Epithelial cell of proximal tubule (primary cell): ENCODE results near the gene SFXN5. TPM values are rescaled to one million over a fixed set of nuclear protein-coding genes. Genes with fewer than 3 reads are reported as not detected.

ENCODE experiments used
- DNase-seq: peaks from one replicate; pipeline ENCODE4 v3.0.0-alpha.2; 2011; ENCODE audit warnings: low read depth
- H3K4me3 ChIP-seq: 2 replicates; pipeline ENCODE4 v1.5.1; 2011; ENCODE audit warnings: low read depth, mild to moderate bottlenecking, low read length
- CTCF ChIP-seq: conservative IDR thresholded peaks from 2 replicates; pipeline ENCODE4 v1.5.1; 2012; ENCODE audit warnings: low read depth, mild to moderate bottlenecking, low read length
- total RNA-seq: library from RNA; depleted of rRNA; stranded (reverse); fragments of >200 nt; gene quantifications from 2 replicates; pipeline ENCODE4 v1.2.3, GENCODE V29; 2015

SFXN5 gene
- total RNA-seq, 1 donor from 2014 or later: 8.4 TPM

GRCh38 chr2:72964146-72964525, 107.4 kb downstream of the SFXN5 start:
- TF ChIP-seq CTCF: no peak
- no peak overlapping the region for H3K4me3 ChIP-seq
- DNase-seq: no peak

- TF ChIP-seq CTCF: no peak
- DNase-seq: no peak
- no peak overlapping the region for H3K4me3 ChIP-seq
Measured at GRCh38 chr2:72963423-72964145, 107.9 kb downstream of the SFXN5 start.

DNA sequence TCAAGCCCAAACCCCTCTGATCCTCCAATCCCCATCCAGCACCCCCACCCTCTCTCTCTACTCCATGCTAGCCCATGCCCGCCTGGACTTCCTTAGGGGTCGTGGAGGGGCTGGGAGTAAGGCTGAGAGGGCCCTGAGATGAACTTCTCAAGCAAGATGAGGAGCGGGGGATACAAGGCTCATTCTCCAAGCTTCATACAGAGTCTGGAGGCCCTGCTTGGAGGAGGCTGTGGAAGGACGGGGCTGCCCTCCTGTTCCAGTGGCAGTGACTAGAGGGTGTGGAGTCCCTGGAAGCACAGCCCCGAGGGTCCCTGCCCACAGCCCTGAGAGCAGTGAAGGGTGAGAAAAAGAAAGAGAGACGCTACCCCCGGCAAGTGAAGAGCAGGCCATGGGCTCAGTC, 108.6 kb downstream of the SFXN5 start:
- no peak overlapping the region for H3K4me3 ChIP-seq
- DNase-seq: no peak
- TF ChIP-seq CTCF: no peak

DNA sequence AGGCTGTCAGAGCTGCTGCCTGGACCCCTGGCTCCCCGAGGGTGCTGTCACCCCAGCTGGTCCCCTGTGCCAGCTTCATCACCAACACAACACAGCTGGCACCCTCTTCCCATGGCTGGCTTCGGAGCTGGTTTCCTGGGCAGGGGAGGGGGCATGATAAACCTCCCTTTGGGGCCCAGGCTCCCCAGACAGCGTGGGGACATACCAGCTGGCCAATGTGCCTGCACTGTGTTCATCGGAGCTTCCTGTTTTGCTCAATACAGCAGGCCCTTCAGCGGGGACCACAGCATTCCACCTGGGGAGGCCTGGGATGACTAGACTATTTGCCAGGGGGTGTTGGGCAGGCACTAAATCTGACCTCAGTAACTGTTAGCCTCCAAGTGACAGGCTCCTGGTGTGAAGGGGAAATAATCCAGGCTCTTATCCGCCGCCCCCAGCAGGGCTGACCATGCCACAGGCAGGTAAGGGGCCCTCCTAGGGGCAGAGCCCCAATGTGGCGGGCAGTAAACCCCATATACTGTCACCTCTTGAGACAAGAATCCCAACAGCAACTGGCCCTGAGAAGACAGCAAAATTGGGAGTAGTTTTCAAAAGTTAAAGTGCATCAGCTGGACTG, 109.6 kb downstream of the SFXN5 start:
- DNase-seq: no peak
- H3K4me3 ChIP-seq: no peak overlapping the region
- TF ChIP-seq CTCF: no peak

GRCh38 chr2:72961036-72961720, 110.3 kb downstream of the SFXN5 start:
- TF ChIP-seq CTCF: no peak
- no peak for DNase-seq
- H3K4me3 ChIP-seq: no peak overlapping the region

- TF ChIP-seq CTCF: no peak
- no peak for DNase-seq
- H3K4me3 ChIP-seq: no peak overlapping the region
Measured at GRCh38 chr2:72959995-72960981, 111.2 kb downstream of the SFXN5 start.
